HepG2 (cell line): ENCODE results near the gene ANKRA2.
"Not testable (repeated sequence)": the region's sequence is repeated elsewhere in the genome, so short reads cannot be mapped to it uniquely, and the experiment has no call there.

ENCODE experiments used
- ERF ChIP-seq: IDR thresholded peaks from 2 replicates; pipeline ENCODE4 v1.6.1; 2018; ENCODE audit warnings: missing biosample characterization, missing genetic modification reagents
- FOXA1 ChIP-seq, 2 experiments: fragments of 450-650 bp in 1 of 2; sonication (generic) in 1 of 2; formaldehyde crosslinking in 1 of 2; IDR thresholded peaks; 2 replicates each; pipeline versions ENCODE4 v1.4.0 to v1.6.1; 2016 to 2020; ENCODE audit warnings: missing genetic modification reagents in 1 of 2
- HCFC1 ChIP-seq: fragments of 150-350 bp; IDR thresholded peaks from 2 replicates; pipeline ENCODE4 v1.6.1; 2014; ENCODE audit warnings: low read depth, low read length
- HMGXB4 ChIP-seq, 2 experiments: sonication (generic) in 1 of 2; formaldehyde crosslinking in 1 of 2; IDR thresholded peaks; 2 replicates each; pipeline versions ENCODE4 v1.4.0 to v1.6.1; 2018 to 2020; ENCODE audit warnings: missing genetic modification reagents in 2 of 2, borderline replicate concordance in 1 of 2, low read depth in 1 of 2, mild to moderate bottlenecking in 1 of 2, missing biosample characterization in 1 of 2
- POLR2A ChIP-seq, 2 experiments: IDR thresholded peaks; 2 replicates each; pipeline ENCODE4 v1.6.1; 2011; ENCODE audit warnings: low read depth in 2 of 2, low read length in 2 of 2, mild to moderate bottlenecking in 1 of 2, moderate library complexity in 1 of 2; ENCODE audit not compliant: insufficient read depth in 1 of 2
- TCF7 ChIP-seq: sonication (generic); IDR thresholded peaks from 2 replicates; pipeline ENCODE4 v1.6.1; 2016; ENCODE audit warnings: antibody characterized with exemption, low read depth
- ZNF138 ChIP-seq: sonication (generic); formaldehyde crosslinking; IDR thresholded peaks from 2 replicates; pipeline ENCODE4 v1.5.0; 2020; ENCODE audit warnings: mild to moderate bottlenecking, low read depth, missing genetic modification reagents
- ZNF646 ChIP-seq: sonication (generic); formaldehyde crosslinking; IDR thresholded peaks from 2 replicates; pipeline ENCODE4 v1.9.0; 2021; ENCODE audit warnings: mild to moderate bottlenecking, missing genetic modification reagents
- ZZZ3 ChIP-seq: sonication (generic); formaldehyde crosslinking; IDR thresholded peaks from 2 replicates; pipeline ENCODE4 v1.4.0; 2020; ENCODE audit warnings: missing genetic modification reagents, mild to moderate bottlenecking, borderline replicate concordance

GRCh38 chr5:73508521-73508920 lies 56.9 kb downstream of the ANKRA2 start:
- not testable (repeated sequence) for TF ChIP-seq ERF (CRISPR knock-in tag); TCF7; POLR2A (IDR thresholded peaks at IDR 0.05; ENCODE audit: insufficient read depth in 1 of 2, low read depth in 2 of 2, low read length in 2 of 2); ZNF646; HMGXB4 (CRISPR knock-in tag; IDR thresholded peaks at IDR 0.05; ENCODE audit: borderline replicate concordance in 1 of 2, low read depth in 1 of 2); FOXA1 (IDR thresholded peaks at IDR 0.05); FOXA1 (CRISPR knock-in tag; IDR thresholded peaks at IDR 0.05); ZZZ3 (CRISPR knock-in tag); ZNF138 (CRISPR knock-in tag); HCFC1
